ENCODE measurements around the gene LBHD2. TPM values are rescaled to one million over a fixed set of nuclear protein-coding genes. Genes with fewer than 3 reads are reported as not detected.

The LBHD2 gene
- total RNA-seq, 1 donor from 2014 or later, result not detected

DNA sequence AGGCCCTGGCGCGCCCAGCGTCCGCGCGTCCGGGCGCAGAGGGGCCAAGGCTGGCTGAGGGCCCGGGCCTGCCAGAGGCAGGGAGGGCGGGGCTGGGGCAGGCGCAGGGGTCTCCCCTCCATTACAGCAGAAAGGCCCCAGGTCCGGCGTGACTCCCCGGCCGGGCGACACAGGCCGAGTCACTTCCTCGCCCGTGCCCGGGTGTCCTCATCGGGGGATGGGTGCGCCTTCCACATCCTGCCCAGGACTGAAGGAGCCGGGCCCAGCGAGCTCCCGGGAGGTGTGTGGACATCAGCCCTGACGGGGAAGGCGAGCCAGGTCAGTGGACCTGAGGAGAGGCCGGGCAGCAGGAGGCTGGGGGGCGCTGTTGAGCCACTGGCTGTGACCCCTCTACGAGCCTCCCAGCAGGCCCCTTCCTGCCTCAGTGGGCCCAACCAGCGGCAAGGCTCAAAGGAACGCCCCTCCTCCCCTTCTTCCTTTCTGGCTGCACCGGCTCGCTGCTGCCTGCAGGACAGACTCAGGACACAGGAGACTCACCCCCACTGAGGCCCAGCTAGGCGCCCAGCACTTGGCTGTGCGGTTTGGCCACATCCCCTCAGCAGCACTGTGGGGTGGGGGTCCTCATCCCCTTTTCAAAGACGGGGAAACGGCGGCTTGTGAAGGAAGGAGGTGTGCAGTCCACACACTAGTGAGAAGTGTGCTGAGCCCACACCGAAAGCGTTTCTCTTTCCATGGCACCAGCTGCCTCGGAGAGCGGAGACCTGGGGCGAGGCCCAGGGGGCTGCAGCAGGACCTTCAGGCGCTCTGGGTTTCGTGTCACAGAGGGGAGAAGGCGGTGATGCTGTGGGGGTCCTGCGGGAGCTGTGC, 39.9 kb downstream of the LBHD2 start:
- DNase-seq, result no peak
- Mint-ChIP-seq H3K9me3 (ENCODE audit: unreplicated experiment) (peaks cover 2% of the 10 kb centered on the region), H3K27me3 (ENCODE audit: unreplicated experiment) (peaks cover 14% of the 10 kb centered on the region)

DNA sequence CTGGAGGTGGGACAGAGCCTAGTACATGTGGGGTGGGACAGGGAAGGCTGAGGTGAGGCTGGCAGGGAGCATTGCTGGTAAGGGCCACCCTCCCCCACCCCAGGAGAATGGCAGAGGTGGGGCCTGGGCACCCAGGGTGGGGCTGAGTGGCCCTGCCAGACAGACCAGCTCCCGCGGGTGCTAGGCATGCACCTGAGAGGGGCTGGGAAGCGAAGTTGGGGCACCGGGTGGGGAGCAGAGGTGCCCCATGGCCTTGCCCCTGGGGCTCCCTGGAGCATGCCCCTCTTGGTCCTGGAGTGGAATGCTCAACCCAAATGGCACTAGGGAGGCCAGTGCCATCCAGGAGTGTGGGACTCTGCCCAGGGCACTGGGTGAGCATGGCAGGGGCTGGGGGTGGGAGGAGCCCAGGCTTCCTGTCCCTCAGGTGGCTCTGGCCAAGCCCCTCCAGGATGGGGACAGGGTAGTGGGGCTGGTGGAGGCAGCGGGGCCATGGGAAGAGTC, 40.5 kb downstream of the LBHD2 start:
- Mint-ChIP-seq H3K27ac (ENCODE audit: unreplicated experiment) (no peak overlapping the region), H3K27me3 (ENCODE audit: unreplicated experiment) (peaks cover 17% of the 10 kb centered on the region), H3K36me3 (ENCODE audit: unreplicated experiment) (no peaks in the 10 kb centered on the region), H3K9me3 (ENCODE audit: unreplicated experiment) (peaks cover 3% of the 10 kb centered on the region), H3K4me1 (ENCODE audit: low read depth, unreplicated experiment) (peaks cover 5% of the 10 kb centered on the region), H3K4me3 (ENCODE audit: unreplicated experiment) (no peak overlapping the region)
- TF ChIP-seq, protein P1, sequence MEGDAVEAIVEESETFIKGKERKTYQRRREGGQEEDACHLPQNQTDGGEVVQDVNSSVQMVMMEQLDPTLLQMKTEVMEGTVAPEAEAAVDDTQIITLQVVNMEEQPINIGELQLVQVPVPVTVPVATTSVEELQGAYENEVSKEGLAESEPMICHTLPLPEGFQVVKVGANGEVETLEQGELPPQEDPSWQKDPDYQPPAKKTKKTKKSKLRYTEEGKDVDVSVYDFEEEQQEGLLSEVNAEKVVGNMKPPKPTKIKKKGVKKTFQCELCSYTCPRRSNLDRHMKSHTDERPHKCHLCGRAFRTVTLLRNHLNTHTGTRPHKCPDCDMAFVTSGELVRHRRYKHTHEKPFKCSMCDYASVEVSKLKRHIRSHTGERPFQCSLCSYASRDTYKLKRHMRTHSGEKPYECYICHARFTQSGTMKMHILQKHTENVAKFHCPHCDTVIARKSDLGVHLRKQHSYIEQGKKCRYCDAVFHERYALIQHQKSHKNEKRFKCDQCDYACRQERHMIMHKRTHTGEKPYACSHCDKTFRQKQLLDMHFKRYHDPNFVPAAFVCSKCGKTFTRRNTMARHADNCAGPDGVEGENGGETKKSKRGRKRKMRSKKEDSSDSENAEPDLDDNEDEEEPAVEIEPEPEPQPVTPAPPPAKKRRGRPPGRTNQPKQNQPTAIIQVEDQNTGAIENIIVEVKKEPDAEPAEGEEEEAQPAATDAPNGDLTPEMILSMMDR (IDR thresholded peaks at IDR 0.05; ENCODE audit: partially characterized antibody, unreplicated experiment), result no peak
- no peak for DNase-seq

More for the DNA sequence above, 39.9 kb downstream of the LBHD2 start:
- Mint-ChIP-seq H3K4me3 (ENCODE audit: unreplicated experiment) (no peak overlapping the region), H3K4me1 (ENCODE audit: low read depth, unreplicated experiment) (peaks cover 5% of the 10 kb centered on the region), H3K27ac (ENCODE audit: unreplicated experiment) (no peak overlapping the region), H3K36me3 (ENCODE audit: unreplicated experiment) (no peaks in the 10 kb centered on the region)
- TF ChIP-seq, protein P1 (IDR thresholded peaks at IDR 0.05; ENCODE audit: partially characterized antibody, unreplicated experiment), result no peak

DNA sequence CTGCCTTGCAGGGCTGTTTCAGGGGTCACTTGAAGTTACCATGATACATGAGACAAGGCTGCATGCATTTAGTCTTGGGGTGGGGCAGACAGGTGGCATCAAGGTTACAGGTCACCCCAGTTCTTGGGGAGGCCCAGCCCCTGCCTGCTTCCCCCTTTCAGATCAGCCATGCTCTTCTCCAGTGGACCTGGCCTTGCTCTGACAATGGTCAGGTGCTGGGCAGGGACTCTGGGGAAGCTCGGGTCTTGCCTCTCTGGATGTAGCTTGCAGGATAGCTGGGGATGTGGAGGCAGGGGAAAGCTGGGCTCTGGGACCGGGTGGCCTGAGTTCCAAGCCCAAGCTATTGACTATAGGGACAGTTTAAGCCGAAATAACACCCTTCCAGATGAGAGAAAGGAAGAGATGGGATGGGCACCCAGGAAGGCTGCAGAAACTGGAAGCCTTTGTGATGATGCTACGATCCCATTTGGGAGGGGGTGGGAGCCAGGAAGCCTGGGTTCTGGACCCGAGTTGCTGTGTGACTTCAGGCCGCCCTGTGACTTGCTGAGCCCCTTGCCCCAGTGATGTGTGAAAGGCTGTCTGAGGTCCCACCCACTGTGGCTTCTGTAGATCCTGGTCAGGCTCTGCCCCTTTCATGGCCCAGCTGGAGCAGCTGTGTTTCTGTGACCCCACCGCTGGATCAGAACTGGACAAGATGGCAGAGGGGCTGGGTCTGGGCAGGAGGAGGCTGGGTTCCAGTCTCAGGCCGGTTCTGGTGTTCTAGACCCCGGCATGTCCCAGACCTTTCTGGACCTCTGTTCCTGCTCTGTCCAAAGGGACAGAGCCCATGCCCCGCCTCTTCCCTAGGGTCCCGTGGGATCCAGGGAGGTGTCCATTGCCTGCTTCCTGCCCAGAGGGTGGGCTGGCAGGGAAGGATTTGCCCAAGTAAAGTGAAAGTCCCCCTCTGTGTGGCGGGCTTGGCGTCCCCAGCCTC, 41.4 kb downstream of the LBHD2 start:
- Mint-ChIP-seq H3K4me3 (ENCODE audit: unreplicated experiment) (no peak overlapping the region), H3K27ac (ENCODE audit: unreplicated experiment) (no peak overlapping the region), H3K27me3 (ENCODE audit: unreplicated experiment) (peaks cover 17% of the 10 kb centered on the region), H3K9me3 (ENCODE audit: unreplicated experiment) (peaks cover 3% of the 10 kb centered on the region), H3K36me3 (ENCODE audit: unreplicated experiment) (no peaks in the 10 kb centered on the region), H3K4me1 (ENCODE audit: low read depth, unreplicated experiment) (peaks cover 3% of the 10 kb centered on the region)
- TF ChIP-seq, protein P1 (IDR thresholded peaks at IDR 0.05; ENCODE audit: partially characterized antibody, unreplicated experiment), result no peak
- no peak for DNase-seq

DNA sequence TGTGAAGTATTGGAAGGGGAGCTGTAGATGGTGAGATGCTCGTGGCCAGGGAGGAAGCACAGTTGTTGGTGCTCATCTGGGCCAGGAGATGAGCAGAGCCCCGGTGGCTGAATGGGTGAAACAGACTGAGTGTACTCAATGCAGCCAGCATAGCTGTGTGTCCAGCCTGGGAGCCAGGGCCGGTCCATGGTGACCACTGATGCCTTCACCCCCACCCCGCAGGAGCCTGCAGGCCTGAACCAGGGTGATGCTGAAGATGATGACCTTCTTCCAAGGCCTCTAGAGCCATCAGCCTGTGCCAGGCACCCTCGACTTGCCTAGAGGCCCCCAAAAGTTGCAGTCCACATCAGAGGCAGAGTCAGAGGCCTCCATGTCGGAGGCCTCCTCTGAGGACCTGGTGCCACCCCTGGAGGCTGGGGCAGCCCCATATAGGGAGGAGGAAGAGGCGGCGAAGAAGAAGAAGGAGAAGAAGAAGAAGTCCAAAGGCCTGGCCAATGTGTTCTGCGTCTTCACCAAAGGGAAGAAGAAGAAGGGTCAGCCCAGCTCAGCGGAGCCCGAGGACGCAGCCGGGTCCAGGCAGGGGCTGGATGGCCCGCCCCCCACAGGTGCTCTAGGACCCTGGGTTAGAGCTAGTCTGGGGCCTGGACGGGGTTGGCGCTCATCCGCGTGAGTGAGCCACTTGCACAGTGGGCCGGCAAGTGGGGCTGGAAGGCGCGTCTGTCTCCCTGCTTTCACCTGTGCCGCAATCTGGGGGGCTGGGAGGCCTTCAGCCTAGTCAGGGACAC, 42.3 kb downstream of the LBHD2 start:
- no peak for DNase-seq
- H3K27ac Mint-ChIP-seq (ENCODE audit: unreplicated experiment), result no peak overlapping the region

More for the DNA sequence above, 42.3 kb downstream of the LBHD2 start:
- Mint-ChIP-seq H3K9me3 (ENCODE audit: unreplicated experiment) (peaks cover 1% of the 10 kb centered on the region), H3K4me1 (ENCODE audit: low read depth, unreplicated experiment) (no peaks in the 10 kb centered on the region), H3K4me3 (ENCODE audit: unreplicated experiment) (peak overlapping the region; percentile 81), H3K36me3 (ENCODE audit: unreplicated experiment) (no peaks in the 10 kb centered on the region), H3K27me3 (ENCODE audit: unreplicated experiment) (peaks cover 20% of the 10 kb centered on the region)
- TF ChIP-seq, protein P1 (IDR thresholded peaks at IDR 0.05; ENCODE audit: partially characterized antibody, unreplicated experiment), result no peak

Measured in glutamatergic neuron (in vitro differentiated cells).